Measurements from ENCODE around the gene SNX13.

- TF ChIP-seq CTCF (conservative IDR thresholded peaks at IDR 0.05 in 1 of 2, IDR thresholded peaks at IDR 0.05 in 1 of 2; ENCODE audit: extremely low read depth in 1 of 2, insufficient read depth in 1 of 2, low read depth in 1 of 2, low read length in 2 of 2) (no peak), EZH2 (IDR thresholded peaks at IDR 0.05; ENCODE audit: borderline replicate concordance, low read length) (no peak)
Measured at GRCh38 chr7:17937506-17938120, 2.7 kb downstream of the SNX13 start.

All from mammary epithelial cell (primary cell).